ENCODE results near the gene CMKLR1. TPM values are rescaled to one million over a fixed set of nuclear protein-coding genes. Genes with fewer than 3 reads are reported as not detected.

CMKLR1 gene
- total RNA-seq, 1 donor from 2014 or later, result 0.57 TPM

DNA sequence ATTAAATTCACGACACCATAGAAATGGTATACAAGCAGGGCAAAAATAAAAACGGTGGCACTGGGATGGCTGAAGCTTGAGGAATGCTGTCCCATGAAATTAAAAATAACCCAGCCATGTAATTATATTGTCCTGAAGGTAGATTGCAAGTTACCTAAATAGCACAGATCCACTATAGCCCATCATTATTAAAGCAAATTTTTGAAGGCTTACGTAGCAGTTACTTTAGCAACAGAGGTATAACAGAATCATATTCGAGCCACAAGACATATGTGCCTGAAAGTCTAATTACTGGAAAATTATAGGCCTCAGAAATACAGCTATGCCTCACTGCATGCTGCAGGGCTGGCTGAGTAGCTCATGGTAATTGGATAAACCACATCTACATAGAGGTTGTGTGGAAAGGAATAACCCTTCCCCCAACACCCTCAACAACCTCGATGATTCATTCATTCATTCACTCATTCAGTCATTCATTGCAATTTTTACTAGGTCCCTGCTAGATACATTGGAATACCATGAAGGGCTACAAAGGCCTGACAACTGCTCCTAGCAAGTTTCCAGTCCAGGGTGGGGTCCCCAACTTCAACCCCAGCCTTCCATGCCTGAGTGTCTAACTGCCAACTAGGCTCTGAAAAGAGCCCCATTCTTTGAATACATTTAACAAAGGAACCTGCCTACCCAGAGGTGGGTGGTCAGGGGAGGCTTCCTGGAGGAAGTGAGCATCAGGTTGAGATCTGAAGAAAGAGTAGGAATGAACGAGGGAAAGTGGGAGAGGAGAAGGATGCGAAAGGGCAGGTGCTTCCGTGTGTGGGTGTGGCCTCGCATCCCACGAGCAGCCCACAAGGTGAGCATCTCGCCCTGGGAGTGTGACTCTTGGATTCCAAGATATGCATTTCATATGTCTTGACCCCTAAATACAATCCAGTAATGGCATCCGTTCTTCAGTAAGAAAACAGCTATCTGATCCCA, 18.0 kb upstream of the CMKLR1 start:
- Histone ChIP-seq H3K9me3 (ENCODE audit: insufficient read depth, low read depth, low read length) (no peaks in the 10 kb centered on the region), H2AFZ (ENCODE audit: low read depth, low read length) (no peak overlapping the region), H3K79me2 (ENCODE audit: insufficient read depth, low read length) (no peaks in the 10 kb centered on the region), H3K4me1 (ENCODE audit: insufficient read depth, low read length) (no peaks in the 10 kb centered on the region), H4K20me1 (ENCODE audit: insufficient read depth, low read length) (no peaks in the 10 kb centered on the region), H3K27me3 (ENCODE audit: insufficient read depth, low read length) (peaks cover 24% of the 10 kb centered on the region), H3K27ac (ENCODE audit: low read depth, low read length) (no peak overlapping the region), H3K36me3 (ENCODE audit: insufficient read depth, low read length) (no peaks in the 10 kb centered on the region), H3K4me3 (ENCODE audit: insufficient read depth, low read depth, low read length) (no peak overlapping the region), H3K9ac (ENCODE audit: low read length) (no peak overlapping the region), H3K4me2 (ENCODE audit: low read length) (no peak overlapping the region)
- DNase-seq (ENCODE audit: low read depth) (no peak), FAIRE-seq (no peak)
- H3K27ac Mint-ChIP-seq (ENCODE audit: unreplicated experiment), result no peak overlapping the region
- TF ChIP-seq, protein P1, sequence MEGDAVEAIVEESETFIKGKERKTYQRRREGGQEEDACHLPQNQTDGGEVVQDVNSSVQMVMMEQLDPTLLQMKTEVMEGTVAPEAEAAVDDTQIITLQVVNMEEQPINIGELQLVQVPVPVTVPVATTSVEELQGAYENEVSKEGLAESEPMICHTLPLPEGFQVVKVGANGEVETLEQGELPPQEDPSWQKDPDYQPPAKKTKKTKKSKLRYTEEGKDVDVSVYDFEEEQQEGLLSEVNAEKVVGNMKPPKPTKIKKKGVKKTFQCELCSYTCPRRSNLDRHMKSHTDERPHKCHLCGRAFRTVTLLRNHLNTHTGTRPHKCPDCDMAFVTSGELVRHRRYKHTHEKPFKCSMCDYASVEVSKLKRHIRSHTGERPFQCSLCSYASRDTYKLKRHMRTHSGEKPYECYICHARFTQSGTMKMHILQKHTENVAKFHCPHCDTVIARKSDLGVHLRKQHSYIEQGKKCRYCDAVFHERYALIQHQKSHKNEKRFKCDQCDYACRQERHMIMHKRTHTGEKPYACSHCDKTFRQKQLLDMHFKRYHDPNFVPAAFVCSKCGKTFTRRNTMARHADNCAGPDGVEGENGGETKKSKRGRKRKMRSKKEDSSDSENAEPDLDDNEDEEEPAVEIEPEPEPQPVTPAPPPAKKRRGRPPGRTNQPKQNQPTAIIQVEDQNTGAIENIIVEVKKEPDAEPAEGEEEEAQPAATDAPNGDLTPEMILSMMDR (IDR thresholded peaks at IDR 0.05; ENCODE audit: insufficient read depth, low read depth, low read length), result no peak
- TF ChIP-seq EZH2 (IDR thresholded peaks at IDR 0.05; ENCODE audit: insufficient read depth, low read length), result no peak
- no peak overlapping the region for H3K4me3 Mint-ChIP-seq (ENCODE audit: unreplicated experiment)
- peaks cover 10% of the 10 kb centered on the region for H3K27me3 Mint-ChIP-seq (ENCODE audit: low read depth, unreplicated experiment)
- H3K4me1 Mint-ChIP-seq (ENCODE audit: low read depth, unreplicated experiment), result peaks cover 16% of the 10 kb centered on the region
- H3K9me3 Mint-ChIP-seq (ENCODE audit: unreplicated experiment), result peaks cover 5% of the 10 kb centered on the region
- no peaks in the 10 kb centered on the region for H3K36me3 Mint-ChIP-seq (ENCODE audit: low read depth, unreplicated experiment)

DNA sequence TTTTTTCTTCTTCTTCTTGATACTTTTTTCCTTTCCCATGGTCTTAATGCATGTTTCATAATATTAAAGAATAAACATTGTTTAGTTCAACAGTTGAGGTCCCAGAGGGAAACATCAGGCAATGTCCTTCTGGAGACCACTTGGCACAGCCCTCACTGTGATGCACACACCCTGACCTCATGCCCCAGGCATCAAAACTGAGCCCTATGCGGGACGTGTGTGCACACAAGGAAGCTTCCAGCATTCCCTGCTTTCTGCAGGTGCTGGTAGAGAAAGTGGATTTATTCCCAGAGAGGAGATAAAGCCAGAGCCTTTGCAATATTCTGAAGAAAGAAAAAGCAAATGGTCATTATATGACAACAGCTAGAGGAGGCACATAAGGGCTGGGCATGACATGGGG, 16.0 kb upstream of the CMKLR1 start:
- Mint-ChIP-seq H3K27ac (ENCODE audit: unreplicated experiment) (no peak overlapping the region), H3K27me3 (ENCODE audit: low read depth, unreplicated experiment) (peaks cover 8% of the 10 kb centered on the region), H3K4me1 (ENCODE audit: low read depth, unreplicated experiment) (peaks cover 10% of the 10 kb centered on the region), H3K36me3 (ENCODE audit: low read depth, unreplicated experiment) (no peaks in the 10 kb centered on the region), H3K4me3 (ENCODE audit: unreplicated experiment) (no peak overlapping the region), H3K9me3 (ENCODE audit: unreplicated experiment) (peaks cover 3% of the 10 kb centered on the region)
- no peak overlapping the region for H3K4me3 ChIP-seq (ENCODE audit: insufficient read depth, low read depth, low read length)
- no peak for TF ChIP-seq EZH2 (IDR thresholded peaks at IDR 0.05; ENCODE audit: insufficient read depth, low read length)
- TF ChIP-seq, protein P1 (IDR thresholded peaks at IDR 0.05; ENCODE audit: insufficient read depth, low read depth, low read length), result no peak
- no peak overlapping the region for H3K27ac ChIP-seq (ENCODE audit: low read depth, low read length)
- no peaks in the 10 kb centered on the region for H3K9me3 ChIP-seq (ENCODE audit: insufficient read depth, low read depth, low read length)
- H2AFZ ChIP-seq (ENCODE audit: low read depth, low read length), result no peak overlapping the region
- H3K4me2 ChIP-seq (ENCODE audit: low read length), result no peak overlapping the region
- DNase-seq (ENCODE audit: low read depth), result no peak
- FAIRE-seq, result no peak
- no peak overlapping the region for H3K9ac ChIP-seq (ENCODE audit: low read length)
- no peaks in the 10 kb centered on the region for H4K20me1 ChIP-seq (ENCODE audit: insufficient read depth, low read length)
- no peaks in the 10 kb centered on the region for H3K36me3 ChIP-seq (ENCODE audit: insufficient read depth, low read length)
- H3K4me1 ChIP-seq (ENCODE audit: insufficient read depth, low read length), result no peaks in the 10 kb centered on the region
- no peaks in the 10 kb centered on the region for H3K79me2 ChIP-seq (ENCODE audit: insufficient read depth, low read length)
- H3K27me3 ChIP-seq (ENCODE audit: insufficient read depth, low read length), result peaks cover 22% of the 10 kb centered on the region

DNA sequence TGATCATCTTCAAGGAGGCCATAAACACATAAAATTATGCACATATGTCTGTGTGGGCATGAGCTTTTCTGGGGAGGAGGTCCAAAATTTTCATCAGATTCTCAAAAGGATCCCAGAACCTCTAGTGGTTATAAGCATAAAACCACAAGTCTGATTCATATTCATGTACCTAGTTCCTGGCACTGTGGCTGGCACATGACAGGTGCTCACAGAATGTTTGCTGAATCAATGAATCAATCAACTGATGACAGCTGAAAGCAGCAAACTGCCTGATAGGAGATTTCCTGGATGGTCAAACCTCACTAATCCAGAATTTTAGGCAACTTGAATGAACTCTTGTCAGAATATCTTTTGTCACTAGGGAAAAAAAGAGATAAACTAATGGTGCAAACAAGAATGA, 13.5 kb upstream of the CMKLR1 start:
- Mint-ChIP-seq H3K36me3 (ENCODE audit: low read depth, unreplicated experiment) (no peaks in the 10 kb centered on the region), H3K4me3 (ENCODE audit: unreplicated experiment) (no peak overlapping the region), H3K9me3 (ENCODE audit: unreplicated experiment) (peaks cover 3% of the 10 kb centered on the region), H3K4me1 (ENCODE audit: low read depth, unreplicated experiment) (peaks cover 4% of the 10 kb centered on the region), H3K27ac (ENCODE audit: unreplicated experiment) (no peak overlapping the region), H3K27me3 (ENCODE audit: low read depth, unreplicated experiment) (peaks cover 3% of the 10 kb centered on the region)
- H3K9ac ChIP-seq (ENCODE audit: low read length), result no peak overlapping the region
- DNase-seq (ENCODE audit: low read depth) (no peak), FAIRE-seq (no peak)
- no peak overlapping the region for H2AFZ ChIP-seq (ENCODE audit: low read depth, low read length)
- H3K4me3 ChIP-seq (ENCODE audit: insufficient read depth, low read depth, low read length), result no peak overlapping the region
- no peaks in the 10 kb centered on the region for H3K36me3 ChIP-seq (ENCODE audit: insufficient read depth, low read length)
- H3K9me3 ChIP-seq (ENCODE audit: insufficient read depth, low read depth, low read length), result no peaks in the 10 kb centered on the region
- no peak for TF ChIP-seq EZH2 (IDR thresholded peaks at IDR 0.05; ENCODE audit: insufficient read depth, low read length)
- TF ChIP-seq, protein P1 (IDR thresholded peaks at IDR 0.05; ENCODE audit: insufficient read depth, low read depth, low read length), result no peak
- H3K79me2 ChIP-seq (ENCODE audit: insufficient read depth, low read length), result no peaks in the 10 kb centered on the region
- H3K4me2 ChIP-seq (ENCODE audit: low read length), result no peak overlapping the region
- H4K20me1 ChIP-seq (ENCODE audit: insufficient read depth, low read length), result no peaks in the 10 kb centered on the region
- no peaks in the 10 kb centered on the region for H3K4me1 ChIP-seq (ENCODE audit: insufficient read depth, low read length)
- H3K27ac ChIP-seq (ENCODE audit: low read depth, low read length), result no peak overlapping the region
- H3K27me3 ChIP-seq (ENCODE audit: insufficient read depth, low read length), result peaks cover 13% of the 10 kb centered on the region
